ENCODE results near the gene C19orf81. TPM values are rescaled to one million over a fixed set of nuclear protein-coding genes. Genes with fewer than 3 reads are reported as not detected.

Gene C19orf81
- total RNA-seq, 1 experiment from 2014 or later: 14.5 TPM

GRCh38 chr19:50705422-50706019 is 56.3 kb downstream of the C19orf81 start:
- no peak overlapping the region for H3K27ac ChIP-seq (ENCODE audit: low read depth, low read length)
- H3K9ac ChIP-seq (ENCODE audit: low read length): no peak overlapping the region
- no peak overlapping the region for H2AFZ ChIP-seq (ENCODE audit: low read depth, low read length, poor library complexity, severe bottlenecking)
- H3K36me3 ChIP-seq (ENCODE audit: control insufficient read depth in 1 of 2, insufficient read depth in 2 of 2, low read length in 2 of 2): no peaks in the 10 kb centered on the region
- no peaks in the 10 kb centered on the region for H3K9me3 ChIP-seq (ENCODE audit: control insufficient read depth in 1 of 2, insufficient read depth in 1 of 2, low read depth in 1 of 2, low read length in 2 of 2)
- intact Hi-C loops (cut with micrococcal nuclease): loop anchor here (1.0 to 10.0 kb wide), 4 partner anchors 78 to 391 kb away; partner anchors contain the start of gene NAPSA
- H3K4me3 ChIP-seq (replicated peaks in 1 of 2; ENCODE audit: low read depth in 1 of 2, low read length in 2 of 2): no peak overlapping the region
- no peak overlapping the region for H3K4me2 ChIP-seq (ENCODE audit: low read length)
- peaks cover 0 to 2% of the 10 kb centered on the region in 2 experiments; a peak in 2 of 4 replicates for H3K4me1 ChIP-seq (ENCODE audit: control insufficient read depth in 1 of 2, insufficient read depth in 2 of 2, low read length in 2 of 2)
- RAD21 ChIA-PET (ENCODE audit: low non-redundant PET in 1 of 2, low total read pairs in 2 of 2, uncharacterized antibody in 2 of 2, unreplicated experiment in 2 of 2): interaction anchor here in 1 of 2 experiments (0.6 kb wide), 1 partner anchor 115 kb away, joined by 3 read pairs; no protein-coding TSS in a partner anchor
- no TSS peak for BruUV-seq (replicated peaks)
- CTCF ChIA-PET: interaction anchor here (0.6 to 5.0 kb wide), 14 partner anchors 11 to 391 kb away, joined by 3 to 45 read pairs (median 4); partner anchors contain the start of gene CLEC11A
- H3K27me3 ChIP-seq (ENCODE audit: insufficient read depth, low read length): no peaks in the 10 kb centered on the region; the same call in 1 of the 2 replicates
- DNase-seq (ENCODE audit: low read depth, low spot score): peak; percentile 56
- ATAC-seq: peak; percentile 87
- no peaks in the 10 kb centered on the region for H4K20me1 ChIP-seq (ENCODE audit: insufficient read depth)
- H3K79me2 ChIP-seq (ENCODE audit: insufficient read depth, low read length): no peaks in the 10 kb centered on the region
- TF ChIP-seq CTCF (IDR thresholded peaks at IDR 0.05 in 2 of 3, conservative IDR thresholded peaks at IDR 0.05 in 1 of 3; ENCODE audit: borderline replicate concordance in 1 of 3, insufficient read depth in 1 of 3, low read depth in 2 of 3, low read length in 2 of 3) (peak; percentile 79 to 92 (median 85)), EZH2phosphoT487 (IDR thresholded peaks at IDR 0.05; ENCODE audit: borderline replicate concordance) (no peak), EZH2 (IDR thresholded peaks at IDR 0.05) (no peak), ELF1 (IDR thresholded peaks at IDR 0.05; ENCODE audit: borderline replicate concordance, low read depth) (no peak), RAD21 (IDR thresholded peaks at IDR 0.05; ENCODE audit: low read depth) (peak; percentile 87), SP1 (IDR thresholded peaks at IDR 0.05; ENCODE audit: low read depth) (no peak), YY1 (IDR thresholded peaks at IDR 0.05; ENCODE audit: extremely low read depth, insufficient replicate concordance, low read depth, low read length) (no peak), POLR2AphosphoS5 (IDR thresholded peaks at IDR 0.05; ENCODE audit: low read depth, low read length) (no peak), MAX (IDR thresholded peaks at IDR 0.05) (no peak)
- POLR2A ChIA-PET: no interaction called here
- no peaks in the 10 kb centered on the region for H3K9me2 ChIP-seq (ENCODE audit: insufficient read depth)

Data from HCT116 (cell line).